Measurements from ENCODE around the gene PON3. TPM values are rescaled to one million over a fixed set of nuclear protein-coding genes. Genes with fewer than 3 reads are reported as not detected.

The PON3 gene
- total RNA-seq, 1 donor from 2014 or later: not detected

DNA sequence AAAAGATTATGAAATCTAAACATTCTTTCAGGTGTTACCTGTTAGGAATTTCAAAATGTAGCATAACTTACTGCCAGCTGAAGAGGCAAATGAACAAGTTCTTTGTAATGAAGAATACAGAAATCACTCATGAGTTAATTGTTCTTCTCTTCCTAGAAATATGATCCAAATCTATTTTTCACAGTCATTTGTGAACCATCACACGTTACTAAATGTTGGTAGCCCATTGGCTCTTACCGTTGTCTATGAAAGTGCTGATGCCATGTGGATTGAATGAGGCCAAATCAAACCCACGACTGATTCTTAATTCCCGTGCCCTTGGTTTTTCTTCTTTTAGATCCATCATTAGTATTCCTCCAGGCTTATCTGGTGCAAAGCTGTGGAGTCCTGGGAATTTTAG lies 15.9 kb upstream of the PON3 start:
- no peak overlapping the region for H3K4me2 ChIP-seq (ENCODE audit: low read length)
- Mint-ChIP-seq H3K36me3 (ENCODE audit: low read depth, unreplicated experiment) (peaks cover 22% of the 10 kb centered on the region), H3K27me3 (ENCODE audit: low read depth, unreplicated experiment) (no peaks in the 10 kb centered on the region), H3K27ac (ENCODE audit: unreplicated experiment) (no peak overlapping the region), H3K4me1 (ENCODE audit: low read depth, unreplicated experiment) (peaks cover 6% of the 10 kb centered on the region), H3K4me3 (ENCODE audit: unreplicated experiment) (no peak overlapping the region), H3K9me3 (ENCODE audit: unreplicated experiment) (peaks cover 2% of the 10 kb centered on the region)
- TF ChIP-seq, protein P1, sequence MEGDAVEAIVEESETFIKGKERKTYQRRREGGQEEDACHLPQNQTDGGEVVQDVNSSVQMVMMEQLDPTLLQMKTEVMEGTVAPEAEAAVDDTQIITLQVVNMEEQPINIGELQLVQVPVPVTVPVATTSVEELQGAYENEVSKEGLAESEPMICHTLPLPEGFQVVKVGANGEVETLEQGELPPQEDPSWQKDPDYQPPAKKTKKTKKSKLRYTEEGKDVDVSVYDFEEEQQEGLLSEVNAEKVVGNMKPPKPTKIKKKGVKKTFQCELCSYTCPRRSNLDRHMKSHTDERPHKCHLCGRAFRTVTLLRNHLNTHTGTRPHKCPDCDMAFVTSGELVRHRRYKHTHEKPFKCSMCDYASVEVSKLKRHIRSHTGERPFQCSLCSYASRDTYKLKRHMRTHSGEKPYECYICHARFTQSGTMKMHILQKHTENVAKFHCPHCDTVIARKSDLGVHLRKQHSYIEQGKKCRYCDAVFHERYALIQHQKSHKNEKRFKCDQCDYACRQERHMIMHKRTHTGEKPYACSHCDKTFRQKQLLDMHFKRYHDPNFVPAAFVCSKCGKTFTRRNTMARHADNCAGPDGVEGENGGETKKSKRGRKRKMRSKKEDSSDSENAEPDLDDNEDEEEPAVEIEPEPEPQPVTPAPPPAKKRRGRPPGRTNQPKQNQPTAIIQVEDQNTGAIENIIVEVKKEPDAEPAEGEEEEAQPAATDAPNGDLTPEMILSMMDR (IDR thresholded peaks at IDR 0.05; ENCODE audit: insufficient read depth, low read depth, low read length): no peak
- TF ChIP-seq EZH2 (IDR thresholded peaks at IDR 0.05; ENCODE audit: insufficient read depth, low read length): no peak
- no peaks in the 10 kb centered on the region for H4K20me1 ChIP-seq (ENCODE audit: insufficient read depth, low read length)
- no peak overlapping the region for H3K9ac ChIP-seq (ENCODE audit: low read length)
- H3K4me3 ChIP-seq (ENCODE audit: insufficient read depth, low read depth, low read length): no peak overlapping the region
- H2AFZ ChIP-seq (ENCODE audit: low read depth, low read length): no peak overlapping the region
- H3K4me1 ChIP-seq (ENCODE audit: insufficient read depth, low read length): no peaks in the 10 kb centered on the region
- no peaks in the 10 kb centered on the region for H3K79me2 ChIP-seq (ENCODE audit: insufficient read depth, low read length)
- H3K27me3 ChIP-seq (ENCODE audit: insufficient read depth, low read length): no peaks in the 10 kb centered on the region
- peaks cover 30% of the 10 kb centered on the region for H3K36me3 ChIP-seq (ENCODE audit: insufficient read depth, low read length)
- no peak overlapping the region for H3K27ac ChIP-seq (ENCODE audit: low read depth, low read length)
- FAIRE-seq (no peak), DNase-seq (ENCODE audit: low read depth) (no peak)
- no peaks in the 10 kb centered on the region for H3K9me3 ChIP-seq (ENCODE audit: insufficient read depth, low read depth, low read length)

DNA sequence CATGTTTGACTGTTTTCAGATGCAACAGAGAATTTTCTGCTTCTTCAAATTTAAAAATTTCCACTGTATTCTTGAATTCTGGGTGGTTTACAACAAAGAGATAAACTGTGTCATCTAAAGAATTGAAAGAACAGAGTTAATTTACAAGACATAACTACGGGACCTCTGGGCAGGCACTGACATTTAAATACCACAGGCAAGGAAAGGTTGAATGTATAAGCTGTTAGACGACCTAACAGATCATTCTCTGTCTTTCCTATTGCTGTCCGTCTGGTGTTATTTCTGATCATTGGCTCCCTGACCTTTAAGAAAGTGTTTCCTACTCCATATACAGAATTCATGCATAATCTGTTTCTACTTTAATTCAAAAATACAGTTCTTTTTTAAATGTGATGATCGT lies 15.5 kb upstream of the PON3 start:
- no peaks in the 10 kb centered on the region for H3K4me1 ChIP-seq (ENCODE audit: insufficient read depth, low read length)

DNA sequence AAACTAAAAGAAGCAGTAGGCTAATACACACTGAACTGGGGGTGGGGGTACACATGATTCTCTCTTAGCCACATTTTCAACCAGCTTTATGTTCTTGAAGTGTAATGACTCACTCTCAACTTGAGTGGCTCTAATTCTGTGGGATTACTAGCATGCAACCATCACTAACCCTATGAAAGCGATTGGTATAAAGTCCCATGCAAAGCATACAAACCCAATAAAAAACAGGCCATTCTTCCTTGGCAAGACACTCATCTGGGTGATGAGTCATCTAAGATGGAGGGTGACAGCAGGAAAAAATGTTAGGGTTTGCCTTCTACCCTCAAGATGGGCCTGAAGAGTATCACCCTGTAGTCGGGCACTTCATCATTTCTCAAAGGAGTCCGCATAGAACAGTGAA lies 14.9 kb upstream of the PON3 start:
- Histone ChIP-seq H3K4me2 (ENCODE audit: low read length) (no peak overlapping the region), H3K27ac (ENCODE audit: low read depth, low read length) (no peak overlapping the region), H4K20me1 (ENCODE audit: insufficient read depth, low read length) (no peaks in the 10 kb centered on the region), H3K4me3 (ENCODE audit: insufficient read depth, low read depth, low read length) (no peak overlapping the region), H3K9me3 (ENCODE audit: insufficient read depth, low read depth, low read length) (no peaks in the 10 kb centered on the region), H3K4me1 (ENCODE audit: insufficient read depth, low read length) (no peaks in the 10 kb centered on the region), H3K9ac (ENCODE audit: low read length) (no peak overlapping the region), H2AFZ (ENCODE audit: low read depth, low read length) (no peak overlapping the region), H3K79me2 (ENCODE audit: insufficient read depth, low read length) (no peaks in the 10 kb centered on the region), H3K36me3 (ENCODE audit: insufficient read depth, low read length) (peaks cover 39% of the 10 kb centered on the region), H3K27me3 (ENCODE audit: insufficient read depth, low read length) (no peaks in the 10 kb centered on the region)
- TF ChIP-seq EZH2 (IDR thresholded peaks at IDR 0.05; ENCODE audit: insufficient read depth, low read length): no peak
- TF ChIP-seq, protein P1 (IDR thresholded peaks at IDR 0.05; ENCODE audit: insufficient read depth, low read depth, low read length): no peak
- H3K4me3 Mint-ChIP-seq (ENCODE audit: unreplicated experiment): no peak overlapping the region
- no peak overlapping the region for H3K27ac Mint-ChIP-seq (ENCODE audit: unreplicated experiment)
- peak; percentile 35 for DNase-seq (ENCODE audit: low read depth)
- H3K27me3 Mint-ChIP-seq (ENCODE audit: low read depth, unreplicated experiment): no peaks in the 10 kb centered on the region
- no peak for FAIRE-seq
- H3K4me1 Mint-ChIP-seq (ENCODE audit: low read depth, unreplicated experiment): peaks cover 6% of the 10 kb centered on the region
- peaks cover 23% of the 10 kb centered on the region for H3K36me3 Mint-ChIP-seq (ENCODE audit: low read depth, unreplicated experiment)
- peaks cover 2% of the 10 kb centered on the region for H3K9me3 Mint-ChIP-seq (ENCODE audit: unreplicated experiment)

More for the DNA sequence above, 15.5 kb upstream of the PON3 start:
- no peaks in the 10 kb centered on the region for H4K20me1 ChIP-seq (ENCODE audit: insufficient read depth, low read length)
- no peak overlapping the region for H3K27ac ChIP-seq (ENCODE audit: low read depth, low read length)
- peaks cover 33% of the 10 kb centered on the region for H3K36me3 ChIP-seq (ENCODE audit: insufficient read depth, low read length)
- Mint-ChIP-seq H3K4me3 (ENCODE audit: unreplicated experiment) (no peak overlapping the region), H3K36me3 (ENCODE audit: low read depth, unreplicated experiment) (peaks cover 22% of the 10 kb centered on the region), H3K9me3 (ENCODE audit: unreplicated experiment) (peaks cover 2% of the 10 kb centered on the region), H3K4me1 (ENCODE audit: low read depth, unreplicated experiment) (peaks cover 6% of the 10 kb centered on the region), H3K27ac (ENCODE audit: unreplicated experiment) (no peak overlapping the region), H3K27me3 (ENCODE audit: low read depth, unreplicated experiment) (no peaks in the 10 kb centered on the region)
- no peak overlapping the region for H3K9ac ChIP-seq (ENCODE audit: low read length)
- H3K9me3 ChIP-seq (ENCODE audit: insufficient read depth, low read depth, low read length): no peaks in the 10 kb centered on the region
- no peak overlapping the region for H2AFZ ChIP-seq (ENCODE audit: low read depth, low read length)
- no peak overlapping the region for H3K4me2 ChIP-seq (ENCODE audit: low read length)
- DNase-seq (ENCODE audit: low read depth) (no peak), FAIRE-seq (no peak)
- no peak for TF ChIP-seq EZH2 (IDR thresholded peaks at IDR 0.05; ENCODE audit: insufficient read depth, low read length)
- TF ChIP-seq, protein P1 (IDR thresholded peaks at IDR 0.05; ENCODE audit: insufficient read depth, low read depth, low read length): no peak
- no peak overlapping the region for H3K4me3 ChIP-seq (ENCODE audit: insufficient read depth, low read depth, low read length)
- no peaks in the 10 kb centered on the region for H3K27me3 ChIP-seq (ENCODE audit: insufficient read depth, low read length)
- H3K79me2 ChIP-seq (ENCODE audit: insufficient read depth, low read length): no peaks in the 10 kb centered on the region
